ENCODE results near the gene TLCD3A.
"Not testable (repeated sequence)": the region's sequence is repeated elsewhere in the genome, so short reads cannot be mapped to it uniquely, and the experiment has no call there.

The TLCD3A gene

GRCh38 chr17:750431-751037 is 18.1 kb downstream of the TLCD3A start:
- no peak for DNase-seq

GRCh38 chr17:751269-752001 is 19.0 kb downstream of the TLCD3A start:
- DNase-seq, result no peak

DNA sequence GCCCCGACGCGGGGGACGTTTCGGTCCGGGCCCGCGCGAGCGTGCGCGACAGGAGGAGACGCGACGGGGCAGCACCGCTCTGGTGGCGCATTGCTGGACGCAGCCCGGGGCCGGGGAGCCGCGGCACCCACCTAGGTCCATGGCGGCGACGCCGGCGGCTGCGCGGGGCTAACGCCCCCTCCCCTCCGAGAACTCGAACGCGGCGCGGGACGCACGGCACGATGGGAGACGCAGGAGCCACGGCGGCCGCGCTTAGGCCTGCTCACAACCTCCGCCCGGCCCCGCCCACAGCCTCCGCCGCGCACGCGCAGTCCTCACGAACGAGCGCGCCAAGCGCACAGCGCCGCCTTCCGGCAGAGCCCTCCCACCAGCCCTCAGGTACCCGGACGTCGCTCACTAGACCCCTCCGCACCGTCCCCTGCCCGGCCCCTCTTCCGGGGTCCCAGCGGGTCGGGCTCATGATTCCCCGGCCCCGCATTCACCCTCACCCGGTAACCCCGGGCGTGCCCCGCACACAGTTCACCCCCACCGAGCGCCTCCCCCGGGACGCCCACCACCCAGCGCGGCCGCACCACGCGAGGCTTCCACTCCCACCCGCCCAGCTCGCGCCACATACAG is 19.7 kb downstream of the TLCD3A start, which contains the start of gene GEMIN4:
TSS of gene GEMIN4 (minus strand) at position 263 of the 618 bp plus-strand sequence. CDS start at position 141, 122 bp downstream.
- DNase-seq, result peak; percentile 69

- no peak for DNase-seq
These were observed 20.3 kb downstream of the TLCD3A start for GRCh38 chr17:752620-753219.

DNA sequence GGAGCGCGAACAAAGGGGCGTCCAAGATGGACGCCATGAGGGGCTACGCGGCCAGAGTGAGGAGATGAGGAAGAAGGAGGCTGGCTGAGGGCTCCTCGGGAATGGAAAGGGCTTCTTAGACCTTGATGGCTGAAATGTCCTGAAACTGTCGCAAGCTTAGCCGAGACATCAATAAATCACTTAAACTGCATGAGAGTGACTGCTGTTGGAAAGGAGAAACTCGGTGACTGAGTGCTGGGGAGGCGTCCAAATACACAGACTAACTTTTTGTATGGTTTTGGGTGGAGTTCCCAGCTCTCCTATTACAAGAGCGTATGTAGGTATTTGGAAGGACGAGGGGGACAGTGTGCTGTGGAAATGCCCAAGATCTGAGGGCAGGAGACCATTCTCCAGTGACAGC is 21.0 kb downstream of the TLCD3A start:
- no peak for DNase-seq

DNA sequence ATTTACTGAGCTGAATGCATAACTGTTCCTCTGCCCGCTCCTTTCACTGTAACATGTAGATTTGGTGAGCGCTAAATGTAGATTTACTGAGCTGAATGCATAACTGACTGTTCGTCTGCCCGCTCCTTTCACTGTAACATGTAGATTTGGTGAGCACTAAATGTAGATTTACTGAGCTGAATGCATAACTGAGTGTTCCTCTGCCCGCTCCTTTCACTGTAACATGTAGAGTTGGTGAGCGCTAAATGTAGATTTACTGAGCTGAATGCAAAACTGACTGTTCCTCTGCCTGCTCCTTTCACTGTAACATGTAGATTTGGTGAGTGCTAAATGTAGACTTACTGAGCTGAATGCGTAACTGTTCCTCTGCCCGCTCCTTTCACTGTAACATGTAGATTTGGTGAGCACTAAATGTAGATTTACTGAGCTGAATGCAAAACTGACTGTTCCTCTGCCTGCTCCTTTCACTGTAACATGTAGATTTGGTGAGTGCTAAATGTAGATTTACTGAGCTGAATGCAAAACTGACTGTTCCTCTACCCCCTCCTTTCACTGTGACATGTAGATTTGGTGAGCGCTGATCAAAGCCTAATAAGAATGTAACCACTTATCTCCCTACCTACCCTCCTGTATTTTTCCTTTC is 23.0 kb downstream of the TLCD3A start:
- DNase-seq, result not testable (repeated sequence)

- DNase-seq, result not testable (repeated sequence)
These were observed 23.7 kb downstream of the TLCD3A start for GRCh38 chr17:756010-756567.

DNA sequence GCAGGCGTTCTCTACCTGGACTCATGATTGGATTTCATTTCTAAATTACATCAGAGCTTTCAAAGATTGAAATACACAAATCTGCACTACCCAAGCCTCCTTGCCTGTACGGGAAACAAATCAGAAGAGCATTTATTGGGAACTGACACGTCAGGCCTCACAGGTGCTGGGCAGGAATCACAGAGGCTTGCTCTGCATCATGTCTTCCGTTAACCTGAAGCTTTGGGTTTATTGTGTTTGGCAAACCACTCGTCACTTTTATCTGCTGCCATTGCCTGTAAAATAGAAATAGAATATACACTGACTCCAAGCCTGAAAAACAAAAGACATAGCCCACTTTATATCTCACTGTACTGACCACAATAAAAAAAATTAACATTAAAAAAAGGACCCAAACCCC is 27.6 kb downstream of the TLCD3A start:
- no peak for DNase-seq

- DNase-seq, result no peak
These were observed 28.0 kb downstream of the TLCD3A start for GRCh38 chr17:760371-760770.

DNA sequence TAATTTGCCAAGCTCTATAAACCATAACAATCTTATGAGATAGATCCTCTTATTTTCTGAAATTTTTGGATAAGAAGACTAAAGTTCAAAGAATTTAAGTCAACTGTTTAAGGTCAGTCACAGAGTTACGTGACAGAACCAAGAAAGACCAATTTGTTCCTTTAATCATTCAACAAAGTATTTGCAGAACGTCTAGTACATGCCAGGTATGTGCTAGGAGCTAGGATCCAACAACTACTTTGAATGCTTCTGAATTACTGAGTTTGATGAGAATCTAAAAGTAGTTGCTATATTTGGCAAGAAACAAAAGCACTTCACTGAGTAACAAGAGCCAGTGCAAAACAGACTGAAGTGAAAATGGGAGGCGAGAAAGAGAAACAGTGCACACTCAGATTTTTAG is 34.7 kb downstream of the TLCD3A start:
- no peak for DNase-seq

DNA sequence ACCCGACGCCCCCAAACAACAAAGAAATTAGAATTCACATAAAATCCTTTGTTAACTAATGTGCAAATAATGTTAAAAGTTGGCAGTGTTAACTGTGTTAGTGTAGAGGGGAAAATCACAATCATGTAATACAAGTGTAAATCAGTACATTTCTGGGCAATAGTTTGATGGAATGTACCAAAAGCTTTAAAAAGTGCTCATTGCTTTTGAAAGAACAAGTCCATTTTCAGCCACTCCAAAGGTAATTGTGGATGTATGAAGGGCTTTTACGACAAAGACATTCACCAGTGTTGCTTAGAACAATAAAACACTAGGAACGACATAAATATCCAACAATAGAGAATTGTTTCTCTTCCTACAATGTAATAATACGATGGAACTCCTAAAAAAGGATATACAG is 40.6 kb downstream of the TLCD3A start:
- DNase-seq, result no peak

DNA sequence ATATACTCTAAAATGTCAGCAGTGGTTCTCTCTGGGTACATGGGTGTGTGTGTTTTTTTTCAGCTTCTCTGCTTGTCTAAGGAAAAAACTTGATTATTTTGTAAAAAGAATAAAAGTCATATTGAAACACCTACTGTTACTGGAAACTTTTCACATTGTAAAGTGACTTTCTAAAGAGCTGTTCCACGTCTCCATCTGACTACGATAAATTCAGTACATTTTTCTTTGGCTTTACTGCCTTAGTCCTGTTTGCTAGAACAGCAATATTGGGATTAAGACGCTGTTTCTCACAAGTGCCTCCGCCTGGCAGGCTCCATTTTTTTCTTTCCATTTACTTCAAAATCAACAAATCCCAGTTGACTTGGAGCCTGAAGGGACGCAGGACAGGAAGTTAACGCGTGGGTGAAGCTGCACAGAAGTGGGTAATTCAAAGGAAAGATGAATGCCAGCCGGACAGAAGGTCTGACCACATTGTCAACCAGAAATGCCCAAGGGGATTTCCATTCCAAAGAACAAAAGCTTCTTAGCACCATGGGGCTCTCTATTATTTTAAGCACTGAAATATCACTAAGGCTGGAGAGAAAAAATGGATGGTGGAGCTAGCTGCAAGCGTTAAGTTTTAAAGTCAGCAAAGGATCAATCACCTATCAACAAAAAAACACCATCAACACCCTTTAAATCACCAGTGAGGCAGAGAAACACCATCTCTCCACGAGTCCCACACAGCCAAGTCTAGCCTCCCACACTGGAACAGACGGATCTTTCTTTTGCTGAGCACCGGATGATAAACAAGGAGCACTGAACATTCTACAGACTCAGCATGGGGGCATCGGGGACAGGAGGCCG is 41.3 kb downstream of the TLCD3A start:
- no peak for DNase-seq

GRCh38 chr17:774313-774584 is 41.9 kb downstream of the TLCD3A start:
- DNase-seq, result no peak

DNA sequence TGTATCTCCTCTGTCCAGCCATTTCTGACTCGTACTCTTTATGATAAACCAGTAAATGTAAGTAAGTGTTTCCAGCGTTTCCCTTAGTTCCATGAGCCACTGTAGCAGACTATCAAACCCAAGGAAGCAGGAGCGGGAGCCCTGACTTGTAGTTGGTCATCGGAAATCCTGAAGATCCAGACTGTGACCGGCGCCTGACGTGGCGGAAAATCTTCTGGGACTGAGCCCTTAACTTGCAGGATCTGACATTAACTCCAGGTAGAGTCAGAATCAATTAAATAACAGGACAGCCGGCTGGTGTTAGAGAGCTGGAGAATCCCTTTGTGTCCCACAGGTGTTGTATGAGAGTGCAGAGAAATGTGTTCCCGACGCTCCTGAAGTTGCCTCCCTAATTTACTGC is 45.7 kb downstream of the TLCD3A start:
- no peak for DNase-seq

- peak; percentile 36 for DNase-seq
These were observed 49.7 kb downstream of the TLCD3A start, which contains the start of the genes GLOD4 and MRM3 for GRCh38 chr17:781805-782731. Gene GLOD4, minus strand, starts transcription at chr17:782280. Its CDS starts 25 bp downstream, at chr17:782255. Gene MRM3, plus strand, starts transcription at chr17:782353. Its CDS starts 26 bp downstream, at chr17:782379.

GRCh38 chr17:784143-784542 is 51.7 kb downstream of the TLCD3A start:
- DNase-seq, result no peak

GRCh38 chr17:785901-786300 is 53.5 kb downstream of the TLCD3A start:
- not testable (repeated sequence) for DNase-seq

DNA sequence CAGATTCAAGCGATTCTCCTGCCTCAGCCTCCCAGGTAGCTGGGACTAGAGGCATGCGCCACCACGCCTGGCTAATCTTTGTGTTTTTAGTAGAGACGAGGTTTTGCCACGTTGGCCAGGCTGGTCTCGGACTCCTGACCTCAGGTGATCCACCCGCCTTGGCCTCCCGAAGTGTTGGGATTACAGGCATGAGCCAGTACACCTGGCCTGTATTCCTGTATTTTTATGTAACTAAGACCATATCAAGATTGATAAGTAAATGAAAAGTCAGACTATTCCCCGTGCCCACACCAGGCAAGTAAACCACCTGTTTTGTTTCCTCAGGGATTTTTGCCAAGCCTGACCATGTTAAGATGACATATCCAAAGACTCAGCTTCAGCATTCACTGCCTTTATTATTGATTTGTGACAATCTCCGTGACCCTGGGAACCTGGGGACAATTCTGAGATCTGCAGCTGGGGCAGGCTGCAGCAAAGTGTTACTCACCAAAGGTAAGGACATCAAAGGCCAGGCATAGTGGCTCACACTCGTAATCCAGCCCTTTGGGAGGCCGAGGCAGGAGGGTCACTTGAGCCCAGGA is 55.3 kb downstream of the TLCD3A start:
- no peak for DNase-seq

DNA sequence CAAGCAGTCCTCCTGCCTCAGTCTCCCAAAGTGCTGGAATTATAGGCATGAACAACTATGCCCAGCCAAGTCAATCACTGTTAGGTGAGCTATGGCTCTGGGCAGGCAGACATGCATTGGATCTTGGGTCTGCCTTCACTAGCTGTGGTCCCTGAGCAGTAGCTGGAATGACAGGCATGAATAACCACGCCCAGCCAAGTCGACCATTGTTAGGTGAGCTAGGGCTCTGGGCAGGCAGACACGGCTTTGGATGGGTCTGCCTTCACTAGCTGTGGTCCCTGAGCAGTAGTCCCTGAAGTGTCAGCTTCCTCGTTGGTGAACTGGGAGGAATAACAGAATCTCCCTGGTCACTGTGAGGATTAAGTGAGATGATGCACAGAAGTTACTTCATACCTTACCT is 56.2 kb downstream of the TLCD3A start:
- DNase-seq, result no peak

GRCh38 chr17:789160-789840 is 56.9 kb downstream of the TLCD3A start:
- no peak for DNase-seq

All from NCI-H2107 (cell line).